DOHH2 (cell line): ENCODE data around the gene IFRD2.

Experiments used
- H3F3A ChIP-seq: fragments of 200-600 bp; sonication (generic), shearing (Covaris generic); 2 replicates; pipeline ENCODE4 v1.6.0; 2016; ENCODE audit warnings: antibody characterized with exemption, mild to moderate bottlenecking; ENCODE audit not compliant: control insufficient read depth, insufficient read depth
- H3K27ac ChIP-seq: fragments of 200-600 bp; sonication (generic); 2 replicates; pipeline ENCODE4 v1.5.1; 2014; ENCODE audit warnings: low read depth, mild to moderate bottlenecking, low read length, moderate library complexity
- H3K27me3 ChIP-seq: fragments of 200-600 bp; sonication (generic); 2 replicates; pipeline ENCODE4 v1.6.1; 2014; ENCODE audit warnings: mild to moderate bottlenecking, low read length, mixed read lengths; ENCODE audit not compliant: control insufficient read depth
- H3K36me3 ChIP-seq: fragments of 200-600 bp; sonication (generic); 2 replicates; pipeline ENCODE4 v1.6.1; 2014; ENCODE audit warnings: mild to moderate bottlenecking, low read length, moderate library complexity, mixed read lengths; ENCODE audit not compliant: control insufficient read depth
- H3K4me1 ChIP-seq: fragments of 200-600 bp; sonication (generic); 2 replicates; pipeline ENCODE4 v1.6.1; 2014; ENCODE audit warnings: mild to moderate bottlenecking, low read length, mixed read lengths; ENCODE audit not compliant: control insufficient read depth
- H3K4me2 ChIP-seq: fragments of 200-600 bp; sonication (generic); 2 replicates; pipeline ENCODE4 v1.6.0; 2014; ENCODE audit warnings: mild to moderate bottlenecking, low read length, moderate library complexity
- H3K4me3 ChIP-seq: fragments of 200-600 bp; sonication (generic); 2 replicates; pipeline ENCODE4 v1.5.1; 2014; ENCODE audit warnings: mild to moderate bottlenecking, low read length, mixed read lengths
- H3K79me2 ChIP-seq: fragments of 200-600 bp; sonication (generic); 2 replicates; pipeline ENCODE4 v1.6.1; 2014; ENCODE audit warnings: mild to moderate bottlenecking, low read length, mixed read lengths; ENCODE audit not compliant: control insufficient read depth
- H3K9me2 ChIP-seq: fragments of 200-600 bp; sonication (generic); replicated peaks from 2 replicates; pipeline ENCODE4 v1.6.1; 2014; ENCODE audit warnings: mild to moderate bottlenecking, low read length, mixed read lengths; ENCODE audit not compliant: control insufficient read depth
- H3K9me3 ChIP-seq: fragments of 200-600 bp; sonication (generic); 2 replicates; pipeline ENCODE4 v1.6.1; 2014; ENCODE audit warnings: antibody characterized with exemption, low read length, mixed read lengths; ENCODE audit not compliant: control insufficient read depth, insufficient read depth
- H4K20me1 ChIP-seq: fragments of 200-600 bp; sonication (generic); 2 replicates; pipeline ENCODE4 v1.6.0; 2014; ENCODE audit warnings: low read depth, mild to moderate bottlenecking, antibody characterized with exemption, low read length, moderate library complexity; ENCODE audit not compliant: control insufficient read depth, insufficient read depth
- EZH2phosphoT487 ChIP-seq: fragments of 200-600 bp; sonication (generic); IDR thresholded peaks from 2 replicates; pipeline ENCODE4 v1.6.1; 2017; ENCODE audit warnings: borderline replicate concordance, mild to moderate bottlenecking, antibody characterized with exemption, low read length, moderate library complexity, mixed read lengths
- TF ChIP-seq, protein P1 (sequence below): fragments of 200-600 bp; sonication (generic); IDR thresholded peaks from one replicate; pipeline ENCODE4 v1.5.1; 2014; ENCODE audit warnings: antibody characterized with exemption, mild to moderate bottlenecking, low read depth, low read length; ENCODE audit not compliant: poor library complexity, severe bottlenecking

The IFRD2 gene

DNA sequence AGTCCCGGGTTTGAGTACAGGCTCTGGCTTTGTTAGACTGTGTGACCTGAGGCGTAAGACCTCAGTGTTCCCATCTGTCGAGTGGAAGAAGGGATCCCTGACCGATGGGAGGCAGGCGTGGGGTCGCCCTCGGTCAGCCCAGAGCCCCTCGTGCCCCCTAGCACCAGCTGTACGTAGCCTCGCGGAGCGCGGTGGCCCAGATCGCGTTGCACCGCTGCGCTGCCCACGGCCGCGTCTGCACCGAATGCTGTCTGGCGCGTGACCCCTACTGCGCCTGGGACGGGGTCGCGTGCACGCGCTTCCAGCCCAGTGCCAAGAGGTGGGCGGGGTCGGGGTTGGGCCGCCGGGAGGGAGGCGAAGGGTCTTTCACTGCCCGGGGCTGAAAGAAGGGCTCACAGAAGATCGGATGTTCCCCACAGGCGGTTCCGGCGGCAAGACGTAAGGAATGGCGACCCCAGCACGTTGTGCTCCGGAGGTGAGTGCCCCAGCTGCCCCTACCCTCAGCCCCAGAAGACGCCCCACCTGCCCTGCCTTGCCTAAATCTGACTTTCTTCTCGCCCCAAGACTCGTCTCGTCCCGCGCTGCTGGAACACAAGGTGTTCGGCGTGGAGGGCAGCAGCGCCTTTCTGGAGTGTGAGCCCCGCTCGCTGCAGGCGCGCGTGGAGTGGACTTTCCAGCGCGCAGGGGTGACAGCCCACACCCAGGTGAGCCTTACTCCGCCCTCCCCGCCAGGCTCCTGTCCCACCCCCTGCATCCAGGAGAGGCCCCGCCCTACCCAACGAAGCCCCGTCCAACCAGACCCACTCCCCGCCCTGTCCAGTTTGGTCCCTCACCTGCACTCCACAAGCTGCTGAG lies 16.9 kb downstream of the IFRD2 start:
- Histone ChIP-seq H3K4me3 (no peak overlapping the region), H3K4me2 (no peak overlapping the region), H3F3A (no peaks in the 10 kb centered on the region), H3K9me2 (no peaks in the 10 kb centered on the region), H3K9me3 (no peaks in the 10 kb centered on the region), H3K27ac (no peak overlapping the region), H4K20me1 (no peaks in the 10 kb centered on the region), H3K36me3 (no peaks in the 10 kb centered on the region), H3K27me3 (peaks cover 40% of the 10 kb centered on the region), H3K4me1 (peaks cover 15% of the 10 kb centered on the region), H3K79me2 (no peaks in the 10 kb centered on the region)
- TF ChIP-seq, protein P1, sequence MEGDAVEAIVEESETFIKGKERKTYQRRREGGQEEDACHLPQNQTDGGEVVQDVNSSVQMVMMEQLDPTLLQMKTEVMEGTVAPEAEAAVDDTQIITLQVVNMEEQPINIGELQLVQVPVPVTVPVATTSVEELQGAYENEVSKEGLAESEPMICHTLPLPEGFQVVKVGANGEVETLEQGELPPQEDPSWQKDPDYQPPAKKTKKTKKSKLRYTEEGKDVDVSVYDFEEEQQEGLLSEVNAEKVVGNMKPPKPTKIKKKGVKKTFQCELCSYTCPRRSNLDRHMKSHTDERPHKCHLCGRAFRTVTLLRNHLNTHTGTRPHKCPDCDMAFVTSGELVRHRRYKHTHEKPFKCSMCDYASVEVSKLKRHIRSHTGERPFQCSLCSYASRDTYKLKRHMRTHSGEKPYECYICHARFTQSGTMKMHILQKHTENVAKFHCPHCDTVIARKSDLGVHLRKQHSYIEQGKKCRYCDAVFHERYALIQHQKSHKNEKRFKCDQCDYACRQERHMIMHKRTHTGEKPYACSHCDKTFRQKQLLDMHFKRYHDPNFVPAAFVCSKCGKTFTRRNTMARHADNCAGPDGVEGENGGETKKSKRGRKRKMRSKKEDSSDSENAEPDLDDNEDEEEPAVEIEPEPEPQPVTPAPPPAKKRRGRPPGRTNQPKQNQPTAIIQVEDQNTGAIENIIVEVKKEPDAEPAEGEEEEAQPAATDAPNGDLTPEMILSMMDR = no peak
- TF ChIP-seq EZH2phosphoT487 = no peak

DNA sequence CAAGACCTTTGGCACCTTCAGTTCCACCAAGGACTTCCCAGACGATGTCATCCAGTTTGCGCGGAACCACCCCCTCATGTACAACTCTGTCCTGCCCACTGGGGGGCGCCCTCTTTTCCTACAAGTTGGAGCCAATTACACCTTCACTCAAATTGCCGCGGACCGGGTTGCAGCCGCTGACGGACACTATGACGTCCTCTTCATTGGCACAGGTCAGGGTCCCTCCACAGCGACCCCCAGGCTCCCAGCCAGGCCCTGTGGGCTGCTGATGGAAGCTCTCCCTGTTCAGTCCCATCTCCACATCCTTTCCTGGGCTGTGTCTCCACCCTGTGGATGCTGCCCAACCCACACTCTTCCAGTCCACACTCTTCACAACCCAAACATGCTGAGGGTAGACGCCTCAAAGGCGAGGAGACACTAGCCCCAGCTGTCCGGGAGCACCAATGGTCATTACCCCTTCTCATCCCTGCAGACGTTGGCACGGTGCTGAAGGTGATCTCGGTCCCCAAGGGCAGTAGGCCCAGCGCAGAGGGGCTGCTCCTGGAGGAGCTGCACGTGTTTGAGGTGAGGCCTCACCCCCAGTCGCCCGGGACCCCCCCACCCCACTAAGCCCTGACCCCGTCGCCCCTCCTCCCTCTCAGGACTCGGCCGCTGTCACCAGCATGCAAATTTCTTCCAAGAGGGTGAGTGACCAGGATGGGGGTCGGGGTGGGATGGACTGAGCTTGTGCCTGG lies 17.7 kb downstream of the IFRD2 start:
- Histone ChIP-seq H3K27me3 (peaks cover 43% of the 10 kb centered on the region), H3K9me2 (no peaks in the 10 kb centered on the region), H3K27ac (no peak overlapping the region), H3F3A (no peaks in the 10 kb centered on the region), H4K20me1 (no peaks in the 10 kb centered on the region), H3K4me3 (no peak overlapping the region), H3K4me2 (no peak overlapping the region), H3K9me3 (no peaks in the 10 kb centered on the region), H3K4me1 (peaks cover 13% of the 10 kb centered on the region), H3K36me3 (no peaks in the 10 kb centered on the region), H3K79me2 (no peaks in the 10 kb centered on the region)
- TF ChIP-seq EZH2phosphoT487 = no peak
- TF ChIP-seq, protein P1 = peak; percentile 98

DNA sequence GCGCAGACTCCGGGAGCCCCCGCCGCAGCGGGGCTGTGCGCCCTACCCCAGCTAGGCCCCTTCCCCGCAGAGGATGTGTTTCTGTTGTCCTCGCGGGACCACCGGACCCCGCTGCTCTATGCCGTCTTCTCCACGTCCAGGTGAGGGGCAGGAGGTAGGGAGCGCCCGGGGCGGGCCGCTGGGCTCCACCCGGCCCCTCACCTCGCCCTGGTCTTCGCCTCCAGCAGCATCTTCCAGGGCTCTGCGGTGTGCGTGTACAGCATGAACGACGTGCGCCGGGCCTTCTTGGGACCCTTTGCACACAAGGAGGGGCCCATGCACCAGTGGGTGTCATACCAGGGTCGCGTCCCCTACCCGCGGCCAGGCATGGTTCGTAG lies 18.6 kb downstream of the IFRD2 start:
- Histone ChIP-seq H3K36me3 (no peaks in the 10 kb centered on the region), H3K9me2 (no peaks in the 10 kb centered on the region), H4K20me1 (no peaks in the 10 kb centered on the region), H3K79me2 (no peaks in the 10 kb centered on the region), H3K4me3 (no peak overlapping the region), H3K9me3 (no peaks in the 10 kb centered on the region), H3K4me1 (peaks cover 13% of the 10 kb centered on the region), H3K27ac (no peak overlapping the region), H3K27me3 (peaks cover 45% of the 10 kb centered on the region), H3F3A (no peaks in the 10 kb centered on the region), H3K4me2 (peak overlapping the region; percentile 50; the same call in 1 of the 2 replicates)
- TF ChIP-seq, protein P1 = no peak
- TF ChIP-seq EZH2phosphoT487 = no peak
